HG03280 (cell line): ENCODE data around the gene PLG.
A peak's percentile ranks its signal among the peaks of the same experiment; 100 is the strongest.
"Not testable (repeated sequence)": the region's sequence is repeated elsewhere in the genome, so short reads cannot be mapped to it uniquely, and the experiment has no call there.

Experiments
- ATAC-seq: cut with Tn5 transposase; IDR thresholded peaks from one replicate; pipeline ENCODE4 v1.9.1; 2021; ENCODE audit warnings: mild to moderate bottlenecking, moderate library complexity; ENCODE audit not compliant: unreplicated experiment

PLG gene

DNA sequence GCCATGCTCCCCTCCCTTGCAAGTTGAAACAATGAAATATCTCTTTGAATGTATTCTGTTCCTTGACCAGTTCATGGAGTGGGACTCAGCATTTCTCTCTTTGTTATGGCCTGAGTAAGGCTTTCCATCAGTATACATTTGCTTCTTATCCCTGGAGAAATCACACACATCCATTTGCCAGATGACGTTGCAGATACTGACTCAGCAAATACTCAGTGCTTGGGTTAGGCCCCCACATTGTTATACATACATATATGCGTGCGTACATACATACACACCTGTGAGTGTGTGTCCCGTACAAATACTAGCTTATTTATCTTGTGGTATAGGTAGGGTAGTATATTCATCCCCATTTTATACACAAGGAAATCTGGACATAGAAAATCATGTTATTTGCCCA is 72.4 kb downstream of the PLG start:
- ATAC-seq: no peak

DNA sequence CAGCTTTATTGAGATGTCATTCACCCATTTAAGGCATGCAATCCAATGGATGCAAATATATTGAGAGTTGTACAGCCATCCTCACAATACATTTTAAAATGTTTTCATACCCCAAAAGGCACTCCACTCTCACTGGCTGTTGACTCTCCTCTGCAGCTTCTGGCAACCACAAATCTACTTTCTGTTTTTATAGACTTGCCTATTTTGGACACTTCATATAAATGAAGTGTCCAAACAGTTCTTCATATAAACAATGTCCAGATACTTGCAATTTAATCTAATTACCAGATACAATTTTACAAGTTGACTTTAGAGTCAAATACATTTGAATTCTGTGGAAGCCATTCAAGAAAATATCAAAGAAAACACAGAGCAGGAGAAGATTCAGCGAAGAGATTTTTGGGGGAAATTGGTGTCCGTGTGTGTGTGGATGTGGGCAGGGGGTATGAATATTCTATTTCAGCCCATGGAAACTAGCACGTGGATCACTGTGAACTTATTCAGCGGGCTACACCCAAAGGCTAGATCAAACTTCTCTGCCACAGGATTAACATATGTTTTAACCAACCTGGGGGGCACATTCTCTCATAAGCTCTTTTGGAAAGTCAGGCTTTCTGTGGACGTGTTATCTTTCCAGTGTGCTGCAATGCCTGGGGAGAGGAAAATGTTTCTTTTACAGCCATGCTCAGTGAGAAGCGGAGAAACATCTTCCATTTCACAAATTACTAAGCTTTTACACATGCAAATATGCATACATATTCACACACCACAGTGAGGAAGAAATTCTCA is 73.9 kb downstream of the PLG start:
- ATAC-seq: no peak

DNA sequence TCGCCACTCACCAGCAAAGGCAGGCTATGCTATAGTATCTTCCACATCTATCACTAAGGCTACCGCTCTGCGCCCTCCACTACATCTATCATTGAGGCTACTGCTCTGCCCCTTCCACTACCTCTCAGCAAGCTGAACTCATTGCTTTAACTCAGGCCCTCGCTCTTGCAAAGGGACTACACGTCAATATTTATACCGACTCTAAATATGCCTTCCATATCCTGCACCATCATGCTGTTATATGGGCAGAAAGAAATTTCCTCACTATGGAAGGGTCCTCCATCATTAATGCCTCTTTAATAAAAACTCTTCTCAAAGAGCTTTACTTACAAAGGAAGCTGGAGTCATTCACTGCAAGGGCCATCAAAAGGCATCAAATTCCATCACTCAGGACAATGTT is 77.1 kb downstream of the PLG start:
- not testable (repeated sequence) for ATAC-seq

DNA sequence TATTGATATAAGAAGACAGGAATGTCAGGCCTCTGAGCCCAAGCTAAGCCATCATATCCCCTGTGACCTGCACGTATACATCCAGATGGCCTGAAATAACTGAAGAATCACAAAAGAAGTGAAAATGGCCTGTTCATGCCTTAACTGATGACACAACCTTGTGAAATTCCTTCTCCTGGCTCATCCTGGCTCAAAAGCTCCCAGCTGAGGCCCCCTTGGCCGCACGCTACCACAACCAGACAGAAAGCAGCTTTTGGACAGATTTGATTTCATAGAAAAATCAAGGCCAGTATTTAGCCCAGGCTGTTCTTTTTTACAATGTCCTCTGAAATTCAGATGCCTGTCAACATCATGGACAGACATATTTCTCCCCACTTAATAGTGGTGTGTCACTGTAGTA is 78.6 kb downstream of the PLG start:
- not testable (repeated sequence) for ATAC-seq

DNA sequence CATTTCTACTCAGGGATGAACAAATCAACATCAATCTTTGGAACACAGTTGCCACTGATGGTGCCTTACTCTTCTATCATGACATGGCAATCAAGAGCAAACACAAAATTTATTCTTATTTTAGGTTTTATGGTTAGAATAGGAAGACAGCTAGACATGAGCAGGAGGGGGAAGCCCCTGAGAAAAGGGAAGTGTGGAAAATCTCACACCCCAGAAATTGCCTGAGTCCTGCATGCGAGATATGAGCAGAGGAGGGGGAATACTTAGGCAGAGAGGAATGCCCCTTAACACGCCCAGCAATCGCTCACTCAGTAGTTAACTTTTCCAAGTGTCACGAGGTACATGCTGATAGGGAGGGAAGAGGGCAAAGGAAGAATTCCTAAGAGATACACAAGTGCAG is 79.3 kb downstream of the PLG start:
- no peak for ATAC-seq

DNA sequence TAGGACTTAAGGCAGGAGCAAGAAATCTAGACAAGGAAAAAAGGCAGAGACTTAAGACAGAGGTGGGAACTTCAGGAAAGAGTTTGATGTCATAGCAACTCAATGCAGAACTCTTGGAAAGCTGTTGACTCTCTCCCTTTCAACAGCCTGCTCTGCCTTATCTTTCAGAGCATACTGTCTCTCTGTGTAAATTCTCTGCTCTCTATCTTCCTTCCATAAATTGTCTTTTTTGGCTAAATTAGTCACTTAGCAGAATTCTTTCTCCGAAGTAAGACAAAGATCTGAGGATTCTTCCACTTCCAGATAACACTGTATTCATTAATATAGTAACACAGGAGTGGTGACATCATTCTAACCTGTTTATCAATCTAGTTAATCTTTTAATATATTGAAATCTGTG is 80.2 kb downstream of the PLG start:
- ATAC-seq: no peak

DNA sequence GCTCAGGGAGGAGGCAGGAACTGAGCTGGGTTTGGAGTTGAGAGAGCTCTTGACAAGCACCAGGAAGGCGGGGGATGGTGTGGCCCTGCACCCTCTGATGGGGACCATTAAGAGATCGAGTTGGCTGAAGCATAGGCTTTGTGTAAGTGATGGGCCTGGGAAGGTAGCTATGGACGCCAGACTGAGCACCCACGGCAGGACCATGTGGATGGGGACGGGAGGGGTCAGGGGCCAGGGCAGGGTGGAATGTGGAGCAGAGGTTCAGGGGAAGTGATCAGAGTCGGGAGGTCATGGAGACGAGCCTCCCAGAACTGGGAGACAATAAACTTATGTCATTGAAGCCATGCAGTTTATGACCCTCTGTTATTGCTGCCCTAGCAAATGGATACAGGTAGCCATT is 81.7 kb downstream of the PLG start:
- no peak for ATAC-seq

DNA sequence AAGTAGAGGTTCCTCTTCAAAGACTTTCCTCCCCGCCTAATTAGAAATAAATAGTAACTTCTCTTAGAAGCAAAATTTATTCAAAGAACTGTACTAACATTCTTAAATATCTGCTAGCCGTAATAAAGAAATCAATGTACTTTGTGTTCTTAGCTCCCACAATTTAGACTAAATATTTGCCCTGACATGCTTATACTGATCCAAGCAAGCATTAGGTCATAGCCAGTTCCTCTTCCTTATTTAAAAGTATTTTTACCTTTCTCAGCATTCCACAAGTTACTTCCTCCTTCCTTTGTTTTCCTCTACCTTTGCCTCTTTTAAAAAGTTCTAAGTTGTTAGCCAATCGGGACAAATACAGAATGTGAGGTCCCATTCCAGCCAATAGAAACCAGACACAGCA is 86.1 kb downstream of the PLG start:
- not testable (repeated sequence) for ATAC-seq

DNA sequence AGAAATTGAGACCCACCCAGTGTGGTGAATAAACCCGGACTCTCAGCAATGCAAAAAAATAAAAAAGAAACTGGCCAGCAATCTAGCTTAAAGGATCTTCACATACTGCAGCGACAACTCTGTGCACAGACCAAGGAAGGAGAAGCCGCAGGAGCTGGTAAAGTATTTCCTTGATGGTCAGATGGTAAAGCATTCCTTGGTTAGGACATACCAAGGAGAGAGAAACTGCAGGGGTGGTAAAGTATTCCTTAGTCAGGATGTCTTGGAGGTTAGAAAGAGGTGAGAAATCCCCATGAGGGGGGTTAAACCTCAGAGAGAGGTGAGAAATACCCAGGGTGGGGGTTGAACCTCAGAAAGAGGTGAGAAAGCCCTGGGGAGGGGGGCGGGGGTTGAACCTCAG is 86.8 kb downstream of the PLG start:
- no peak for ATAC-seq

DNA sequence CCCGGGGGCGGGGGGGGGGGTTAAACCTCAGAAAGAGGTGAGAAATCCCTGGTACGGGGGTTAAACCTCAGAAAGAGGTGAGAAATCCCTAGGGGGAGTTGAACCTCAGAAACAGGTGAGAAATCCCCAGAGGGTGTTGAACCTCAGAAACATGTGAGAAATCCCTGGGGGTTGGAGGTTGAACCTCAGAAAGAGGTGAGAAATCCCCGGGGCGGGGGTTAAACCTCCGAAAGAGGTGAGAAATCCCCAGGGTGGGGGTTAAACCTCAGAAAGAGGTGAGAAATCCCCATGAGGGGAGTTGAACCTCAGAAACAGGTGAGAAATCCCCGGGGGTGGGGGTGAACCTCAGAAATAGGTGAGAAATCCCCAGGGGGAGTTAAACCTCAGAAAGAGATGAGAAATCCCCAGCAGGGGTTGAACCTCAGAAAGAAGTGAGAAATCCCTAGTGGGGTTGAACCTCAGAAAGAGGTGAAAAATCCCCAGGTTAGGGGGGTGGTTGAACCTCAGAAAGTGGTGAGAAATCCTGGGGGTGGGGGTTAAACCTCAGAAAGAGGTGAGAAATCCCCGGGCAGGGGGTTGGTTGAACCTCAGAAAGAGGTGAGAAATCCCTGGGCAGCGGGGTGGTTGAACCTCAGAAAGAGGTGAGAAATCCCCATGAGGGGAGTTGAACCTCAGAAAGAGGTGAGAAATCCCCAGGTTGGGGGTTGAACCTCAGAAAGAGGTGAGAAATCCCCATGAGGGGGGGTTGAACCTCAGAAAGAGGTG is 87.4 kb downstream of the PLG start:
- no peak for ATAC-seq

DNA sequence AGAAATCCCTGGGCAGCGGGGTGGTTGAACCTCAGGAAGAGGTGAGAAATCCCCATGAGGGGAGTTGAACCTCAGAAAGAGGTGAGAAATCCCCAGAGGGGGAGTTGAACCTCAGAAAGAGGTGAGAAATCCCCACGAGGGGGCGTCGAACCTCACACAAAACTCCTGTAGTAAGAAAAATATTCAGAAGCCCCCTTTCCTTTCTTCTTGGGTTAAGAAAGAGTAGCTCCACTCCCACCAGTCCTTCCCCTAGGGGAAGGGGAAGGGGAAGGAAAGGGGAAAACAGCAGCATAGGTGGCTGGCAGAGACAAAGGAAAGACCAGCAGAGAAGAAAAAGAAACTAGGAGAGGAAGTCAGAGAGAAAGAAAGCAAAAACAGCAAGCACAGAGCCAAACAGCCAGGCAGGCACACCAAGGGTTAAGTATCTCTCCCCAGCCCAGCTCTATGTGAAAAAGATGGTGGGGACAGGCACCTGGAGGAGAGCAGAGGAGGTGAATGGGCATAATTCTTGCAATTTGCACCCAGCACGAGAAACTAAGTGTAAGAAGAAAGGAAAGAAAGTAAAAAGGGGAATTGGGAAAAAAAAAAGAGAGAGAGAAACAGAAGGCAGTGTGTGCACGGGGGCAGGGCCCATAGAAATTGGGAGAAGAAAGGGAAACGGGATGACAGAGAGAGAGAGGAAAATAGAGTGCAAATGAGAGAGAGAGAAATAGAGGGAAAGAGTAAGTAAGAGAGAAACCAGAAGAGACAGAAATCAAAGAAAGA is 88.2 kb downstream of the PLG start:
- ATAC-seq: peak; percentile 47

DNA sequence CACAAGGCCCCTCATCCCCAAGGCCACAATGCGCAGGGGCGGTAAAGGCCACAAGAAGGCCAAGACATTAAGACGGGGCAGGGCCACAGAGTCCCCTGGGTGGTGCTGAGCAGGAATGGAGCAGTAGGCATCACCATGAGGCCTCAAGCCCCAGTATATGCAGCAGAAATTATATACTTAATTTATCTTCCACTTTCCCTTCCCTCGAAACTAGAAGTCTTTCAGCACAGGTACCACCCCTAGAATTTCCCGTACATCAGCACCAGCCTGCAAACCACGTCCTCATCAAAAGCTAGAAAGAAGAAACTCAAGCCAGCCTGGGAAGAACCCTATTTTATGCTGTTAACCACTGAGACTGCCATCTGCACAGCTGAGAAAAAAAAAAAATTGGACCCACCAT is 89.4 kb downstream of the PLG start:
- ATAC-seq: peak; percentile 62

DNA sequence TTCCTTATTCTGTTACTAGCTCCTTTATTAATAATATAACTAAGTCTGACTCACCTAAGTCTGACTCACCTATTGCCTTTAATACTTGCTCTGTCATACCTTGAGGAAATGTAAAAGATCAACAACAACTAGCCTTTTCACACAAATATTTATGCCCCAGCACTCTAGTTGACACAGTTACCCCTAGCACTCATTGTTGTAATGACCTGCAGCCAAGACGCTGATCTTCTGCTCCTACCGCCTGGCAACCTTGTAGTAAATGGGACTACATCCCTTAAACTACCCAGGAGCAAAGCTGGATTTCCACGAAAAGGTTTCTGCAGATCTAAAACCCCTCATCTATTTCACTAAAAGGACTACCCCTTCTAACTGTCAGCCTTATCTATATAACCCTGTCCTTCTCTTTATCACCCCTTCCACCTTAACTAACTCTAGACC is 90.0 kb downstream of the PLG start:
- ATAC-seq: peak; percentile 60

DNA sequence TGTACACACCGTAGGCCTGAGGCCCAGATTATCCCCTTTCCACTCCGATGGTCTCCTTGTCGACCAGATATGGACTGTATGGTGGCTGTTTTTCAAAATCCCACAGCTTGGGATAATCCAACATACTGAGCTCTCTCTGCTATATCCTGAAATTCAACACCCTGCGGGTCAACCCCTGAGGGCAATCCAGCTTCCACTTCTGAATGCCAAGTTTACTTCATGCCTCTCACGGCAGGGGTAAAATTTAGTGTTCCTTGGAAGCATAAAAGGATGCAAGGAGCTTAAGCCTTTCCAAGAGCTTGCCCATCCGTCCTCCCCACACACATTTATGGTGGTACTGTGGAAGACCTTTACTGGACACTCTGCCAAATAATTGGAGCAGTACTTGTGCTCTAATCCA is 90.7 kb downstream of the PLG start:
- no peak for ATAC-seq

DNA sequence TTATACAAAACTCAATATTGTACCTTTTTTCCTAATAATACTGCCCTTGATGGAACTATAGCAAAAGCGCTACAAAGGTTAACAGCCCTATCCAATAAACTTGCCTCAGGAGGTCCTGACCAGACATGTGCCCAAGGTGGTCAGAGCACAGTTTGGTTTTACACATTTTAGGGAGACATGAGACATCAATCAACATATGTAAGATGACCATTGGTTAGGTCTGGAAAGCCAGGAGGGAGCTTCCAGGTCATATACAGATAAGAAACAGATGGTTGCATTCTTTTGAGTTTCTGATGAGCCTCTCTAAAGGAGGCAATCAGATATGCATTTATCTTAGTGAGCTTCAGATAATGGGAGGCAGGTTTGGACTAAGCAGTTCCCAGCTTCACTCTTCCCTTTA is 91.6 kb downstream of the PLG start:
- no peak for ATAC-seq

DNA sequence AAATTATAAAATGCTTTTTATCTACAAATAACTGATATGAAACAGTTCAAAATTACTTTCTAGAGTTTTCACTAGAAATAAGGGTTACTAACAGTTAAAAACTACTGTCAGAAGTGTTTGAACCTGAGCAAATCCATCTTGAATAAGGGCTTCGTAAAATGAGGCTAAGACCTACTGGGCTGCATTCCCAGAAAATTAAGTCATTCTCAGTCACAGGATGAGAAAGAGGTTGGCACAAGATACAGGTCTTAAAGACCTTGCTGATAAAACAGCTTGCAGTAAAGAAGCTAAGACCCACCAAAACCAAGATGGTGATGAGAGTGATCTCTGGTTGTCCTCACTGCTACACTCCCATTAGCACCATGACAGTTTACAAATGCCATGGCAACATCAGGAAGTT is 93.7 kb downstream of the PLG start:
- ATAC-seq: no peak

DNA sequence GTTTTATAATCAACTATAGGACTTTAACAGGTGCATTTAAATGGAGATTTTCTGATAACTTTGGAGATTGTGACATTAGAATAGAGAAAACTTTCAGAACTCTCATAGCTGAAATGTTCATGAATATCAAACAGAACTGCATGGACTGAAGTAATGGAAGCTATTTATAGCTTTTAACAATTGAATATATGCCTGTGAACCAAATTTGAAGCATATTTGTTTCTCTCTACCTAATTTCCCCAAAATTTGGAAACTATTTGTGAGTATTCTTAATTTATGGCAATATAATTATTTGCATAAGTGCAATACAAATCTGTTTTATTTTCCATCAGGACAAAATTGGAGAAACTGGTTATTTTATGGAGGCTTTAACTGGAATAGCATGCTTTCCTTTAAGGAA is 96.6 kb downstream of the PLG start:
- no peak for ATAC-seq

DNA sequence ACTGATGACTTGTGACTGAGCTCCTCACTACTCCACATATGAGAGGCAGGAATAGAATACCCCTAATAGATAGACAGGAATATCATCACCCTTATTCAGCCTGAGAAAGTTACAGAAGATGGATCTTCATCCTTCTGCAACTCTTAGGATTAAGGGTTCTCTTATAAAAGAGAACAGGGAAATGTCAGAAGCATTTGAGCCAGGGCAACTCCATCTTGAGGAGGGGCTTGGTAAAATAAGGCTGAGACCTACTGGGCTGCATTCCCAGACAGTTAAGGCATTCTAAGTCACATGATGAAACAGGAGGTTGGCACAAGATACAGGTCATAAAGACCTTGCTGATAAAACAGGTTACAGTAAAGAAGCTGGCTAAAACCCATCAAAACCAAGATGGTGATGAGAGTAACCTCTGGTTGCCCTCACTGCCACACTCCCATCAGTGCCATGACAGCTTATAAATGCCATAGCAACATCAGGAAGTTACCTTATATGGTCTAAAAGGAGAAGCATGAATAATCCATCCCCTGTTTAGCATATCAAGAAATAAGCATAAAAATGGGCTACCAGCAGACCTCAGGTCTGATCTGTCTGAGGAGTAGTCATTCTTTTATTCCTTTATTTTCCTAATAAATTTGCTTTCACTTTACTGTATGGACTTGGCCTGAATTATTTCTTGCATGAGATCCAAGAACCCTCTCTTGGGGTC is 97.9 kb downstream of the PLG start:
- ATAC-seq: no peak

DNA sequence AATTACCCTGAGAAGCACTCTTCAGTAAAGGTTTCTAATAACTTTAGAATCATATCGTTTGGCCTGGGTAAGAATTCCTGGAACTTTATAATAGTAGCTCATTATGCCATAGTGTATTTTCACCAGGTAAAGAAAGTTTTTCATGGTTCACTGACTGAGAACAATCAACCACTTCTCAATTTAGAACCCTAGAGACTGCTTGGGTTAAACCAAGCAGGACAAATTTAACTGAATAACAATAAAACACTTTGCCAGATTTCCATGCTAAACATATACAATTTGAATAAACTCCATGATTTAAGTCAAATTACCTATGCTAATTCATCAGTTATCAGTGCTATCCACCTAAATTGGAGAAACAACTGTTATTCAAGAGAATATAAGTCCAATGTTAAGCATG is 99.4 kb downstream of the PLG start:
- no peak for ATAC-seq

DNA sequence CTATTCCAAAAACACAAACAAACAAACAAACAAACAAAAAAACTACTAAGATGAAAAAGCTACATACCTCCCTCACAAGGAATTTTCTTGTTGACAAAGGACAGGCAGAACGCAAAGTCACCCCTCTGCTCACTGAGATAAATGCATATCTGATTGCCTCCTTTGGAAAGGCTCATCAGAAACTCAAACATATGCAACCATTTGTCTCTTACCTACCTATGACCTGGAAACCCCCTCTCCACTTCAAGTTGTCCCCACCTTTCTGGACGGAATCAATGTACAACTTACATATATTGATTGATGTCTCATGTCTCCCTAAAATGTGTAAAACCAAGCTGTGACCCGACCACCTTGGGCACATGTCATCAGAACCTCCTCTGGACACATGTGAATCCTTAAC is 100.0 kb downstream of the PLG start:
- not testable (repeated sequence) for ATAC-seq
